NCI-H2227 treated with DMSO at 0.1 percent for 48 hours (cell line): ENCODE results near the gene RPLP2.
A peak's percentile ranks its signal among the peaks of the same experiment; 100 is the strongest.

Experiments used
- DNase-seq: peaks from one replicate; lab custom pipeline; 2025; lab: John Stamatoyannopoulos, UW

Gene RPLP2

DNA sequence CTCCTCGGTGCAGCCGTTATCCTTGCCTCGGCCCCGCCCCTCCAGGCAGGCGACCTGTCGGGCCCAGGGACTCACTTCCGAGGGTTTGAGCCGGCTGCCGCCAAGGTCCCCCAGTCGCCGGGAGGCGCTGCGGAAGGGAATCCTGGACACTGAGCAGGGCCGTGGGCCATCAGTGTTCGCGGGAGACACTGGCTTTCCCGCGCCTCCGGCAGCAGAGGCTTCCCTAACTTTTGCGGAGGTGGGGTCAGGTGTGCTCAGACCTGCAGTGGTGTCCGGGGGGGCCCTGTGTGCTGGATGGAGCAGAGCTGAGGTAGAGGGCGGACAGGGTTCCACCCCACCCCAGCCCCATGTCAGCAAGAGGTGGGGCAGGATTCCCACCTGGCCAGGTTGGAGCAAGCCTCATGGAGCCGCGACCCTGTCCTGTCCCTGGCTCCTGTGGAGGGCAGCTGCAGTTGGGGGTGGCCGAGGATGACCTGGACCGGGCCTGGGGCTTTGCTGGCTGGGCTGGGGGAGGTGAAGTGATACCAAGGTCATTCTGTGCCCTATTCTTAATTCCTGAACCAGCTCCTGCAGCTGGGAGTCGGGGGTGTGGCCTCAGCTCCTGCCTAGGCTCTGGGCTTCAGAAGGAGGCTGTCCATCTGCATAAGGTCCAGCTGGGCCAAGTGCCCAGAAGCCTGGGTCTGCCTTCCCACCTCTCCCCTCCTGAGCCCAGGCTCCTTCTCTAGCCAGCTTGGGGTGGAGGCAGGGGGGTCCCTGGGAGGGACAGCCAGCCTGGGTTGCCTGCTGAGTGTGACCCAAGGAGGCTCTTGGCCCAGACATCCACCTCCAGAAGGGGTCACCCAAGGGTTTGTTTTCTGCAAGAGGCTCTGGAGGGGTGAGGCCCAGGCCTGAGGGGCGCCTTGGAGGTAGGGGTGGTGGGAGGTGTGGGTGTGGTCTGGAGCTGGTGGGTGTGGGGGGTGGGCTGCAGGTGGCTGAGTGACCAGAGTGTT is 41.3 kb downstream of the RPLP2 start:
- no peak for DNase-seq

DNA sequence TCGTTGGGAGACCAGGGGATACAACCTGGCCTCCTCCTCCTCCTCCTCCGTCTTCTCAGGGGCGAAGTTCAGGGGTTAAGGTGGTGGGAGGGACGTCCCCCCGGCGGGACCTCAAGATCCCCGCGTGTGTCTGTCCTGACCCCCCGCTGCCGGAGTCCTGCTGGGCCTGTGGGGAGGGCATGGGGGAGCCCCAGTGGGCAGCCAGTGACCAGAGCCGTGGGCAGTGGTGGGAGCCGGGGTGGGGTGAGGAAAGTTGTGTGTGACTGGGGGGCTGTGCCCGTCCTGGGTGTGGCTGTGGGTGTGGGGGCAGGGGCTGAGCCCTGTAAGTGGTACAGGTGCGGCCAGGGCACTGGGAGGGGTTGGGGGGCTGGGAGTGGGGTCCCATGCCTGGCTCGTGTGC is 43.0 kb downstream of the RPLP2 start:
- DNase-seq = no peak

DNA sequence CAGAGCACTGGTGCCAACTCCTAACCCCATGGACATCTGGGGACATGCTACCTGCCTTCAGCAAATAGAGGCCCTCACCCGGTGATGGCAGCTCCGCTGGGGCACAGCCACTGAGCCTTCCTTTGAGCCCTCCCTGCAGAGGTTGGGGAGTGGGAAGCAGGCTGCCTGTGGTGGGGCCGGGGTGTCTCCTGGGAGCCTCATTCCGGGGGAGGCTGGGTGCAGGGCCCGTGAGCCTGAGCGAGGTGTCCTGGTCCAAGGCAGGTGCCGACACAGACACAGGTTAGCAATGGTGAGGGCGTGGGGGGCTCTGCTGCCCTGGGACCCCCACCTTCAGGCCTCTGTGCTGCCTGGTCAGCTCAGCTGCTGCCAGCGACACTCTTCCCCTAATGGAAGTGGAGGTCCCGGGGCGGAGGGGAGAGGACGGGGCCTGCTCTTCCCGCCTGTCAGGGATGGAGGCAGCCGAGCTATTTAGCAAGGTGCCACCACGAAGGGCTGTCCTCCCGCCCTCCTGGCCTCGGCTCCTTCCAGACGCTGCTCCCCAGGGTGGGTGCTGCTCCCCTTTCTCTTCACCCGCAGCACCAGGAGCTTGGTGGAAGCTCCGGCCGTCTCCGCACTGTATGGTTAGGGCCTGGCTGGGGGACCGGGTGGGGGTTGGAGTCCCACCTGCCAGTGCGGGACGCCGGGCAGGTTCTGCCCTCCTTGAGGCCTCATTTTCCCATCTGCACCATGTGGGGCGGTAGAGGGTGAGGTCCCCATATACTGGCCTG is 44.1 kb downstream of the RPLP2 start:
- DNase-seq = no peak

DNA sequence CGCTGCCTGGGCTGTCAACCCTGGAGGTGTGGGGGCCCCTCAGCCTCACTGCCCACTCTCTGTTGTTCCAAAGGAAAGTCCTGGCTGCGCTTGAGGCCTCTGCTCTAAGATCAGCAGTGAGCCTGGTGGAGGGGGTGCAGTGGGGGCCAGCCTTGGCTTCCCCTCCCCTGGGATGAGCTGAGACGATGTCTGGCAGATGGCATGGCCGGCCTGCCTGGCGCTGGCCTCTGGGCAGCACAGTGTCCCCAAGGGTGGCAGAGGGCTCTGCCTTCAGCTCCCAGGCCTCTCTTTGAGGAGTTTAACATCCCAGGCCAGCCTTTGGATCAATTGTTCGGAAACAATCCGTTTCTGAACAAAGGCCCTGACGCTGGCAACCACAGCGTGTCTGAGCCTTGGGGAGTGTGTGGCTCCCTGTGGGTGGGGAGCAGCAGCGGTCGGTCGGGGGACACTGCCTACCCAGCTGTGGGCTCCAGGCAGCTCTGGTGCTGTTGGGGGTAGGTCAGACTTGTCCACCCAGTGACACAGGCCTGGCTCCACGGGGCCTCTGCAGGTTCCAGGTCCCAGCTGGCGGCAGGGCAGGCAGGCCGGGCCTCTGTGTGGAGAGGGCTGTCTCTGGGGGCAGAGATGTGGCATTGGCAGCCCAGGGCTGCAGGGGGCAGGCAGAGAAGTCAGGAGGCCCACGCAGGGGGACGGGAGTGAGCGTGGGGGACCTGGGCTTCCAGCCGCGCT is 45.0 kb downstream of the RPLP2 start:
- no peak for DNase-seq

DNA sequence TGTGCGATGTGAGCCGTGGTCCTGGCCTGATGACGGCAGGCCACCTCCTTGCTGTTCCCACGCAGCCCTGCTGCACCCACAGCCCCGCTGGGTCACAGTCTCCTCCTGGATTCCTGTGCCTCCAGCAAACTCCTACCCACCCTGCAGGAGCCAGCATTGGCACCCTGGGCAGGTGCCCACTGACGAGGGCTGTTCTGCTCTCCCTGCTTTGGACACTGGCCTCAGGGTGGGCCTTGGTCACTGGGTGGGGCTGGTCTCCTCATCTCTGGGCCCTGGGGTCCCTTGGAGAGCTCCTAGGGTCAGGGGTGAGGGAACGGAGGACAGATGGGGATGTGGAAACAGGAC is 45.5 kb downstream of the RPLP2 start:
- DNase-seq = no peak

DNA sequence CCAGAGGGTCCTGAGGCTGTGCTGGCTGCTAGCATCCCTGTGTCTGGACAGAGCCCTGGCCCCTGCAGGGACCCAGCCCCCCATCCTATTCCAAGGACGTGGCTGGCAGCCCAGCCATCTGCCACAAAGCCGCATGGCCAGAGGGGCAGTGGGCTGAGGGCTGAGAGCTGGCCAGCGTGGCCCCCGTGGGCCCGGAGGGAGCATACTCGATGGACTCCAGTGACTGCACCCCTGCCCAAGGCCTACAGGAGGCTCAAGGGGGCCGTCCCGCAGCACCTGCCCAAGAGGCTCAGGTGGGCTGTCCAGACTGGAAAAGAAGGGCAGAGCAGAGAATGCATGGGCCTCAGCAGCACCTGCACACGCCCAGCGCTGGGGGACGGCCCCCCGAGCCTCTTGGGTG is 46.0 kb downstream of the RPLP2 start:
- no peak for DNase-seq

DNA sequence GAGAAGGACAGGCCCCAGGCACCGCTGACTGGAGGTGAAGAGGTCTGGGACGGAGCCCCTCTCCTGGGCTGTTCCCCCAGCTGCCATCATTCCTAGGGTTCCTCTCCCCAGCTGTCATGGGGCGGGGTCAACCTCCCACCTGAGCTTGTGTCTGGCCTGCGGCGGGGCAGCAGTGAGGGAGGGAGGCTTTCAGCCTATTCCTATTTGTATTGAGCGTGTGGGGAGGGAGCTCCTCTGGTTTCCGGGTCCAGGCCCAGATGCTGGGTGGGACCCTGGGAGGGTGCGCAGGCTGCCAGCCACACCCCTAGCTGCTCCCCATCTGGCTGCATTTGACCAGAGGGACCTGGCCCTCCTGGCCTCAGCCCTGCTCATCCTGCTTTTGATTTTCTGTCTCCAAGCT is 46.6 kb downstream of the RPLP2 start:
- no peak for DNase-seq

DNA sequence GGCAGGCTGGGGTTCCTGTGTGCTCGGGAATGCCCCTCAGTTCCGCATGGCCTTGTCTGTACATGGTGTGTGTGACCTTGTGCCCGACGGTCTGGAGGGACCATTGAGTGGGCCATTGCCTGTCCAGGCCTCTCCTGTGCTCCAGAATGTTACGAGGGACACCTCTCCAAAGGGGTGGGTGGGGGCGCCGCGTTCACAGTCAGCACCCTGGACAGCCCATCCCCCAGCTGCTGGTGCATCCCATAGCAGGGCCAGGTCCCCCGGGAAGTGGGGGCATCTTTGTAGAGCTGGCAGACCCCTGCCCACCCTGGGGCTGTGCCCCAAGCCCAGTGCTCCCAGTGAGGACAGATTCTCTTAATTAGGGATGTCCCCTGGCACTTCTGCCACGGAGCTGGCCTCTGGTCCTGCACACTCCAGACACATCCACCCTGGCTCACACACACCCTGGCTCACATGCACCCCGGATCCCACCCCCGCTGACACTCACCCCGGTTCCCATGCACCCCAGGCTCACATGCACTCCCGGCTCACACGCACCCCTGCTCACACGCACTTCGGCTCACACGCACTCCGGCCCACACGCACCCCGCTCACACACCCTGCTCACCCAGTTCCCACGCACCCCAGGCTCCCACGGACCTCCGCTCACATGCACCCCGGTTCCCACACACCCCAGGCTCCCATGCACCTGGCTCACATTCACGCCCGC is 48.4 kb downstream of the RPLP2 start:
- DNase-seq = no peak

DNA sequence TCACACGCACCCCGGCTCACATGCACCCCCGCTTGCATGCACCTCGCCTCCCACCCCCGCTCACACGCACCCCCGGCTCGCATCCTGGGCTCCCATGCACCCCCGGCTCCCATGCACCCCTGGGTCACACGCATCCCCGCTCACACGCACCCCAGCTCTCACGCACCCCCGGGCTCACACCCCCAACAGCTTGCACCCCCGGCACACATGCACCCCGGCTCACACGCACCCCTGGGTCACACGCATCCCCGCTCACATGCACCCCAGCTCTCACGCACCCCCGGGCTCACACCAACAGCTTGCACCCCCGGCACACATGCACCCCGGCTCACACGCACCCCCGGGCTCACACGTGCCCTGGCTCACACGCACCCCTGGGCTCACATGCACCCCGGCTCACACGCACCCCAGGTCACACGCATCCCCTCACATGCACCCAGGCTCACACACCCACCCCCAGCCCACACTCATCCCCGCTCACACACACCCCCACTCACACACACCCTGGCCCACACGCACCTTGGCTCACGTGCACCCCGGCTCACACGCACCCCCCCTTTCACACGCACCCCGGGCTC is 49.1 kb downstream of the RPLP2 start:
- DNase-seq = no peak

DNA sequence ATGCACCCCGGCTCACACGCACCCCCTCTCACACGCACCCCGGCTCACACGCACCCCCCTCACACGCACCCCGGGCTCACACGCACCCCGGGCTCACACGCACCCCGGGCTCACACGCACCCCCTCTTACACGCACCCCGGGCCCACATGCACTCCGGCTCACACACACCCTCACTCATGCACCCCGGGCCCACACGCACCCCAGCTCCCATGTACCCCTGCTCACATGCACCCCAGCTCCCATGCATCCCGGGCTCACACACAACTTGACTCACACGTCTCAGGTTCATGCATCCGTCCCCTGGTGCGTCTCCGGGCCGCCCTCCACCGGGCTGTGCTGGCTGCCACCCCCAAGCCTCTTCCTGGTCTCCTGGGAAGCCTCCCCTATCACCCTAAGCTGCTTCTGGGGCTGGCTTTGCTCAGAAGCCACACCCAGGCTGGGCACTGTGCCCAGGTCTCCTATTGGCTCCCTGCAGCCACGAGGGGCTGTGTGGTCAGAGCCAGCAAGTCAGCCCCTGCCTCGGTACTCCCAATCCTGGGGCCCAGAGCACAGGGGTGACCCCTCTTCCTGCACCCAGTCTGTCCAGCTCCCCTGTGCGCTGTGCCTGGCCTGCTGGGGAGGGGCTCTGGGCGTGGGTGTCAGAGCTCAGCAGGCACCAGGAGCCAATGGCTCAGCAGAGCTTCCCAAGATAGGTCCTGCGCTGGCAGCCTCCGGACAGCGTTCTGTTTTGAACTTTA is 49.8 kb downstream of the RPLP2 start:
- DNase-seq = peak; percentile 81

DNA sequence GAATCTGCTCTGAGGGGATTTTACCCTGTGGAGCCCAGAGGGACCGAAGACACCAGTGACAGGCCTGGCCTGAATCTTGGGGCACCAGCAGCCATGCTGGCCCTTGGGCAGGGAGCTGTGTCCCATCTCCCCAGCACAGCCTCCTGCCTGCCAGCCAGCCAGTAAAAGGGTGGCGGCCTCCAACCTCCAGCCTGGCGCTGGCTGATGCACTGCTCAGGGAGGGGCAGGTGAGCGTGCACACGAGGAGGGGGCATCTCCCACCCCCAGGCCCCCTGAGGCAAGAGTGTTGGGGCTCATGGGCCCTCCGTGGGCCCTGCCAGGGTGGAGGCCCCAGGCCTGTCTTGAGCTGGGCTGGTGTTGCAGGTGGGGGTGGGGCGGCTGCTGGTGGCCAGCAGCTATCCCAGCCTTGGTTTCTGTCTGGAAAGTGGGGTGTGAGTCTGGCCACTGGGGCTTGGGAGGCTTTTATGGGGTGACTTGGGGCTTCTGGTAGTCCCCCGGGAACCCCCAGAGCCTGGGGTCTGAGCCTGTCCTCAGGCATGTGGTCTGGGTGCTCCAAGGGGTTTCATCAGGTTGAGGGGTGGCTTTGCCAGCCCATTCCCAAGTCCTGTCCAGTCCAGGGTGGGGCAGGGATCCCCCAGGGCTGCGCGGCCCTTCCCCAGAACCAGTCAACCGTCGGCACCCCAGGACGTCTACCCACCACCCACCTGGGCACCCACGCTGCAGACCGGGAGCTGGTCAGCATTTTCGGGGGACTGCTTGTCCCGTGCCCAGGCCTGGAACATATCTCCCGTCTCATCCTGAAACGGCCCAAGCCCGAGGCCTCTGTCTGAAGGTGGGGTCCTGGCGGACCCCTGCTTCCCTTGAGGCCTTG is 50.7 kb downstream of the RPLP2 start:
- no peak for DNase-seq

DNA sequence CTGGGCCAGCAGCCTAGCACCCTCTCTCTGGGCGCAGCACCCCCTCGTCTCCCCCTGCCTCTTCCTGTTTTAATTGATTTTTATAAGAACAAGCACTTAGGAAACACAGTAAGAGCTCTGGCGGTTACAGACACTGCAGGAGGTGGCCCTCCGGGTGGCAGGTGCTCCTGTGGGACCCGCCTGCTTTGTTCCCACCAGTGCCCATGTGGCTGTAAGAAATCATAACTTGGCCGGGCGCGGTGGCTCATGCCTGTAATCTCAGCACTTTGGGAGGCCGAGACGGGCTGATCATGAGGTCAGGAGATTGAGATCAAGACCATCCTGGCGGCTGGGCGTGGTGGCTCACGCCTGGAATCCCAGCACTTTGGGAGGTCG is 51.3 kb downstream of the RPLP2 start:
- DNase-seq = no peak

DNA sequence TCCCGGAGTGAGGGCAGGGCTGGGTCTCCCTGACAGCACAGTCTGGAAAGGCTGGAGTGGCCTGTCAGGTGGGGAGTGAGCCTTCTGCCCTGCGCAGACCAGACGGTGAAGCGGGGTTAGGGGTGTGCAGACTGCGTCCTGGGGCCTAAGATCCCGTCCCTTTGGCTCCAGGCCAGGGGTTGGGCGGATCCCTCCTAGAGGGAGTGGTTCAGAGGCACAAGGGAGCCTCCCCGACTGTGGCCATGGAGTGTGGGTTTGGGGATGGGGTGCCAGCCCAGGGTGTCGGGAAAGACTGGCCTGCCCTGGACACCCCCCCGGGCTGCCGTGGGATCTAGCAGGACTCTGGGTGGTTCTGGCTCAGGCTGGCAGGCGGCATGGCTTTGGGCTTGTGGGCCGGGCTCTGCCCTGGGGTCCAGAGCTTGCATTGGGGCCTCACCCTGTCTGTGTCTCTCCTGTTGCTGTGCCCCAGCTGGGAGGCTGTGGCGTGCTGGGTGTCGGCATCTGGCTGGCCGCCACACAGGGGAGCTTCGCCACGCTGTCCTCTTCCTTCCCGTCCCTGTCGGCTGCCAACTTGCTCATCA is 52.4 kb downstream of the RPLP2 start:
- DNase-seq = no peak
